ENCODE results near the gene STUB1. TPM values are rescaled to one million over a fixed set of nuclear protein-coding genes. Genes with fewer than 3 reads are reported as not detected.
A peak's percentile ranks its signal among the peaks of the same experiment; 100 is the strongest.

The STUB1 gene
- total and polyA plus RNA-seq, 8 donors: 40.1 to 130 (median 56.2) TPM

DNA sequence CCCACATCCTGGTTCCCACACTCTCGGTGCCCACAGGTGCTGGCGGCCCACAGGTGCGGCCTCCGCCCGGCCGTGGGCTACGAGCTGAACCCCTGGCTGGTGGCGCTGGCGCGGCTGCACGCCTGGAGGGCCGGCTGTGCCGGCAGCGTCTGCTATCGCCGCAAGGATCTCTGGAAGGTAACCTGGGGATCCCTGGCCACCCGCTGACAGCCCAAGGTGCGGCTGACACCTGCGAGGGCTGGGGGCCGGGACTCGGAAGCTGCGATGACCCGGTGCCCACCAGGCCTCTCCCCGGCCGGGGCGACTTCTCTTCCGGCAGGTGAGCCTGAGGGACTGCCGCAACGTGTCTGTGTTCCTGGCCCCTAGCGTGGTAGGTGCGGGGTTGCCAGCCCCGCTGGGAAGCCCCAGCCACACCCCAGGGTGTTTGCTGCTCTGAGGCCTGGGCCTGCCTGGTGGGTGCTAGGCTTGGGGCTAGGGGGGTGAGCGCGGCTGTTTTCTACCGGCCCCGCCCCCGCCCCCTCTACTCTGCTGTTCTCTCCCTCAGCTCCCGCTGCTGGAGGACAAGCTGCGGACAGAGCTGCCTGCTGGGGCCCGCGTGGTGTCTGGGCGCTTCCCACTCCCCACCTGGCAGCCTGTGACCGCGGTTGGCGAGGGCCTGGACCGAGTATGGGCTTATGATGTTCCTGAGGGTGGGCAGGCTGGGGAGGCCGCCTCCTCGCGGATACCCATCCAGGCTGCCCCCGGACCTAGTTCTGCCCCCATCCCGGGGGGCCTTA is 41.7 kb downstream of the STUB1 start:
- Histone ChIP-seq H3K4me1 (peaks cover 6 to 16% (median 10%) of the 10 kb centered on the region in 3 donors), H3K36me3 (no peaks in the 10 kb centered on the region), H3K27ac (peak overlapping the region in 3 of 4 donors; percentile 83 to 84 (median 83)), H3K9me3 (no peaks in the 10 kb centered on the region), H3K27me3 (no peaks in the 10 kb centered on the region), H3K4me3 (peak overlapping the region in 3 of 4 donors; percentile 75 to 89 (median 77))
- peak in 2 of 6 donors; percentile 45 to 84 for DNase-seq
- TF ChIP-seq CTCF (IDR thresholded peaks at IDR 0.05): no peak
- ATAC-seq: no peak
- intact Hi-C loops (cut with DNase I): no loop called here
- WGBS, 2 donors: 92 to 93% methylated on average over 50 to 51 of the region's 51 CpGs
- no peak for FAIRE-seq

- no peaks in the 10 kb centered on the region for H3K36me3 ChIP-seq
- DNase-seq: peak in 2 of 6 donors; percentile 42 to 82
- peaks cover 15 to 26% (median 20%) of the 10 kb centered on the region in 3 donors for H3K4me1 ChIP-seq
Measured at GRCh38 chr16:722835-723633, 42.8 kb downstream of the STUB1 start.

GRCh38 chr16:723695-724094 is 43.5 kb downstream of the STUB1 start:
- Histone ChIP-seq H3K9me3 (no peaks in the 10 kb centered on the region), H3K4me1 (peaks cover 15 to 32% (median 25%) of the 10 kb centered on the region in 3 donors), H3K27me3 (no peaks in the 10 kb centered on the region), H3K36me3 (no peaks in the 10 kb centered on the region), H3K27ac (no peak overlapping the region), H3K4me3 (no peak overlapping the region)
- DNase-seq (peak in 1 of 6 donors; percentile 70), ATAC-seq (no peak), FAIRE-seq (no peak)
- TF ChIP-seq CTCF (IDR thresholded peaks at IDR 0.05): no peak
- 78 to 83% methylated on average over 9 of the region's 9 CpGs for WGBS, 2 donors
- intact Hi-C loops (cut with DNase I): no loop called here

More at GRCh38 chr16:722835-723633, 42.8 kb downstream of the STUB1 start:
- intact Hi-C loops (cut with DNase I): no loop called here
- no peak for ATAC-seq
- H3K9me3 ChIP-seq: no peaks in the 10 kb centered on the region
- FAIRE-seq: no peak
- H3K4me3 ChIP-seq: no peak overlapping the region
- 84% methylated on average over 22 to 24 of the region's 24 CpGs for WGBS, 2 donors
- no peaks in the 10 kb centered on the region for H3K27me3 ChIP-seq
- TF ChIP-seq CTCF (IDR thresholded peaks at IDR 0.05): no peak
- no peak overlapping the region for H3K27ac ChIP-seq

DNA sequence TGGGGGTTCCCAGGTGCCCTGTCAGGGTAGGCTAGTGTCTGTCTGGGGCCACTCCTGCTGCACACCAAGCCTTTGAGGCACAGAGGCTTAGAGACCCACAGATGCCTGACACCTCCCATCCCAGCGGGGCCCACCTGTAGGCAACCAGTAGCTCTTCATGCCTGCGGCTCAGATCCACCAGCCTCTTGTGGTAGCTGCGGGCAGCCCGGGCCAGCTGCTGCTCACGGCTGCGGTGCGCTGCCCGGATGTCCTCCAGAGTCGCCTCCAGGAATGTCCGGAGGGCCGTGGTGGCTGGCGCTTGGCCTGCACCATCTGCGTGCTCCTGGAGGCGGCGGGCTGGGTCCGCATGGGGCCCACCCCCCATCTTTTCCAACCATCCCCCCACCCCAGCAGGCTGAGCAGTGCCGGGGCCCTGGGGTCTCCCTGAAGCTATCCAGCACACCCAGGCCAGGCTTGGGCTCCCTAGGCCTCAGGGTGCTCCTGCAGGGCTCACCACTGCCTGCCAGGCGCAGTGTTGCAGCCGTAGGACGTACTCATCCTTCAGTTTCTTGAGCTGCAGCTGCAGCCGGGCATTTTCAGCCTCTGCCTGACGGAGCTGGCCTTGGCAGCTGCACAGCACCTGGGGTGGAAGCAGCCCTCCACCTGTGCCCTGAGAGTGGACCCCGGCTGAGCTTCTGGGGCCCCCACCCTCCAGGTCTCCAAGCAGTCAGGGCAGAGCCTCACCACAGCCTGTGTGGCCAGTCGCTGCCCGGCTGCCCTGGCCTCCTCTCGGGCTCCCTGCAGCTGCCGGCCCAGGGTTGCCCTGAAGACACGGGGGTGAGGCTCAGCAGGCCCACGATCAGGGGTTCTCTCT is 44.2 kb downstream of the STUB1 start:
- DNase-seq (peak in 2 of 6 donors; percentile 37 to 78), FAIRE-seq (no peak), ATAC-seq (no peak)
- Histone ChIP-seq H3K4me1 (peaks cover 15 to 32% (median 24%) of the 10 kb centered on the region in 3 donors), H3K4me3 (no peak overlapping the region), H3K36me3 (no peaks in the 10 kb centered on the region), H3K27me3 (no peaks in the 10 kb centered on the region), H3K27ac (no peak overlapping the region), H3K9me3 (no peaks in the 10 kb centered on the region)
- TF ChIP-seq CTCF (IDR thresholded peaks at IDR 0.05): no peak
- 58 to 61% methylated on average over 26 to 29 of the region's 29 CpGs for WGBS, 2 donors
- intact Hi-C loops (cut with DNase I): no loop called here
